Activated CD8-positive, alpha-beta memory T cell treated with anti-CD3 and anti-CD28 coated beads, Interleukin-2, amount 50 U/mL, for 24 hours (primary cell): Measurements from ENCODE around the gene KRTAP10-1.

ENCODE experiments used
- DNase-seq: peaks from one replicate; pipeline ENCODE4 v3.0.0-alpha.2; 2020; ENCODE audit errors: extremely low read depth

Gene KRTAP10-1

DNA sequence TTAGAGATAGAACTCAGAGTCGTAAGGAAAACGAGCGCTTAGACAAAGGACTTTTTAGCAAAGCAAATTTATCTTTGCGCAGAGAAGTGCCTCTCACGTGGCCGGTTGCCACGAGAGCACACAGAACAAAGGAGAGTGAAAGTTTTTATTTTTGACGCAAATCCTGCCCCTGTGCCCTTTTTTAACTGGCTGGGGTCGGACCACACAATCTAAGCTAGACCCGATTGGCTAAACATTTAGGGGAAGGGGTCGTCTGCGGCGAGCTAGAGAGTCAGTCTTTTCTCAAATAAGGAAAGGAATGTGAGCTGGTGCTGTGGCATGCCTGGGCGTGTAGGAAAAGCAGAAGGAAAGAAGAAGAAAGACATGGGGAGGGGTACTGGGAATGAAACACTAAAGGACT lies 8.9 kb upstream of the KRTAP10-1 start:
- no peak for DNase-seq

DNA sequence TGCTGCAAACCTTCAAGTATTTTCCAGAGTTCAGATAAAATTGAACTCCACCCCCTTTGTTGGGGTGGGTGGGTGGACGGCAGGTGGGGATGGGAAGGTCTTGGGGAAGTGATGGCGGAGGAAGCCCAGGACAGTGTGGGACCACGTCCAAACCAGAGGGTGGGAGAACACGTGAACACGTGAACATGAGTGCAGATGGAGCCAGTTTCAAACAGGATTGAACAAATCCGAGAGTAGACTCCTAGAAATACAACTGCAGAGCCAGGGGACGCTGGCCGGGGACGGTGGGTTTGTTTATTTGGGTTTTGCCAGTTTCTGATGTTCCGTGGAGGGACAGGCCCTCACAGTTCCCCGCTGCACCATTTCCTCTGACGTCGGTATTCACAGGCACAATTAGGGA lies 8.4 kb upstream of the KRTAP10-1 start:
- DNase-seq: no peak

DNA sequence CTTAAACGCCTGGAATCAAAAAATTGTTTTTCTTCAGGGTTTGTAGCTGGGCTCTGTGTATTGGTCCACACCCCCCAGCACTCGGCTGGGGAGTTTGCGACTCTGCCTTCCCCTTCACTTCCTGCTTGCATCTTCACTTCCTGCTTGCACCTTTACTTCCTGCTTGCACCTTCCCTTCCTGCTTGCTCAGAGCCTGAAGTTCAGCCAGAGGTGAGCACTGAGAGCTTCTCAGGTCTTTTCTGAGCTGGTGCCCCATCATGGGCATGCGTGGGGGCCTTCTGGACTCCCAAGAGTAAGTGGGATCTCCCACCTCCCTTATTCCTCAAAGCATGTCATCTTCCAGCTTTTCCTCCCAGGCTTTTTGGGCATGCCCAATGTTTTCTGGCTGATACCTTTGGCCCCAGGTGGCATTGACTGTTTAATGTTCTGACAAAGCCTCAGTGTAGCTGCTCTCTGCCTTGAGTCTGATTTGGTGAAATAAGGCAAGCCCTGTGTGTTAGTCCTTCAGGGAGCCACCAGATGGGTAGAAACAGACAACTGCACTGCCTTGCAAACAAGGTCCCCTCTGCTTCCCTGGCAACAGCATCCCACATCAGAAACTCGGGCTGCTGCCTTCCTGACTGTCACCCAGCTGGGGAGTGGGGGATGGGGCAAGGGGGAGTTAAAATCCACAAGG lies 7.8 kb upstream of the KRTAP10-1 start:
- no peak for DNase-seq

DNA sequence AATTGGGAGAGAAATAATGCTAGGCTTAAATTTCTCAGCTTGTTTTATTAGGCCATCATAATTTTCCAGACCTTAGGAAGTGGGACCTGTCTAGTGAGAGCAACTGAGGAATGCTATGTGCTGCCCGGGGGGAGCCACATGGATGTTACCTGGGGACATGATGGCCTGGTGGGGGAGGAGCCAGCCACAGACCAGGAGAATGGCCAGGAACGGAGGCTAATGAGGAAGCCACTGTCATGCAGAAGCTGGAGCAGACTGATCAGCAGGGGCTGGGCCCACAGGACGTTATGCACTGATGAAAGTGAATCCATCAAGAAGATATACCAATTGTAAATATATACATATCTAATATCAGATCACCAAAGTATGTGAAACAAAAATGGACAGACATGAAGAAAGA lies 4.6 kb upstream of the KRTAP10-1 start:
- no peak for DNase-seq

DNA sequence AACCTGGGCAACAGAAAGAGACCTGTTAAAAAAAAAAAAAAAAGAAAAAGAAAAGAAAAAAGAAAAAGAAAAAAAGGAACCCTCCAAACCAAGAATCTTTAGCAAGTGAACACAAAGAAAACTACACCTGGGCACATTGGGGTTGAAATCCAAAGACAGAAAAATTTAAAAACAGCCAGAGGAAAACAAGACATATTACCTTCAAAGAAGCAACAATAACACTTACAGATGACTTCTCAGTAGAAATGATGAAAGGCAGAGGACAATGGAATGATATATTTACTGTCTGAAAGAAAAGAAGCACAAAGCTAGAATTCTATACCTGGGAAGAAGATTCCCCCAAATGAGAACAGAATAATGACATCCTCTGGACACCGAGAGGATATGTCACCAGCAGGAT lies 2.7 kb upstream of the KRTAP10-1 start:
- DNase-seq: no peak

DNA sequence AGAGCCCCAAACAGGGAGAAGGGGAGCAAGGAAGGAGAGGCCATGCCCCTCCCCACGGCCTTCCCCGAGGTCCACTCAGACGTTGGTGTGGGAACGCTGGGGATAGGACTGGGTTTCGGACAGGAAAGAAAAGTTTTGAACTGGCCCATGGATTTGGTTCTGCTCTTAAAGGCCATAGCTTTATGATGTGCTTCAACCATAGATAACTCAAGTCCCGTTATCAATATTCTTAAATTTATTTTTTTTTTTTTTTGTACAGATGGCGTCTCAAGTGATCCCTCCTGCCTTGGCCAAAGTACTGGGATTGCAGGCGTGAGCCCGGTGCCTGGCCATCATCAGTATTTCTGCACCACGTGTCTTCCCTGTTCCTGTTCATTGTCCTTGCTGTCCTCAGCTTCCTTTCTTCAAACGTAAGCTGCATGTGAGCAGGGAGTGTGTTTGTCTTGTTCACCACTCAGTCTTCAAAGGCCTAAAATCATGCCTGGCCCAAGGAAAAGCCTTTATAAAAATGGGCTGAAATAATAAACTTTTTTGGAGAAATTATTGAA lies 820 bp upstream of the KRTAP10-1 start:
- no peak for DNase-seq

DNA sequence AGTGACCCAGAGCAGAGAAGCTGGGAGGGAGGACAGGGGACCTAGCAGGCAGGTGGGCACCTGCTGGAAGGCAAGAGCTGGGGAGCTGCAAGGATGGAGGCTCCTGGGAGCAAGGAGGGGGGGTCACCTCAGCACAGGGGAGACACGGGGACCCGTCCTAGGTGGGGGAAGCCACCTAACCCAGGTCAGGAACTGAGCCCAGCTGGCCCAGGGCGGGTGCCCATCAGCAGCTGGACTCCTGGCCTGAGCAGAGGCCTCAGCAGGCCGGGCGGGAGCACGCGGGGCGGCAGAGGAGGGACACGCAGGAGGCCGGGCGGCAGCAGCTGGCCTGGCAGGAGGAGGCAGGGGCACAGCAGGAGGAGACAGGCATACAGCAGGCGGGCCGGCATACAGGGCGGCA lies 949 bp downstream of the KRTAP10-1 start:
- DNase-seq: no peak

DNA sequence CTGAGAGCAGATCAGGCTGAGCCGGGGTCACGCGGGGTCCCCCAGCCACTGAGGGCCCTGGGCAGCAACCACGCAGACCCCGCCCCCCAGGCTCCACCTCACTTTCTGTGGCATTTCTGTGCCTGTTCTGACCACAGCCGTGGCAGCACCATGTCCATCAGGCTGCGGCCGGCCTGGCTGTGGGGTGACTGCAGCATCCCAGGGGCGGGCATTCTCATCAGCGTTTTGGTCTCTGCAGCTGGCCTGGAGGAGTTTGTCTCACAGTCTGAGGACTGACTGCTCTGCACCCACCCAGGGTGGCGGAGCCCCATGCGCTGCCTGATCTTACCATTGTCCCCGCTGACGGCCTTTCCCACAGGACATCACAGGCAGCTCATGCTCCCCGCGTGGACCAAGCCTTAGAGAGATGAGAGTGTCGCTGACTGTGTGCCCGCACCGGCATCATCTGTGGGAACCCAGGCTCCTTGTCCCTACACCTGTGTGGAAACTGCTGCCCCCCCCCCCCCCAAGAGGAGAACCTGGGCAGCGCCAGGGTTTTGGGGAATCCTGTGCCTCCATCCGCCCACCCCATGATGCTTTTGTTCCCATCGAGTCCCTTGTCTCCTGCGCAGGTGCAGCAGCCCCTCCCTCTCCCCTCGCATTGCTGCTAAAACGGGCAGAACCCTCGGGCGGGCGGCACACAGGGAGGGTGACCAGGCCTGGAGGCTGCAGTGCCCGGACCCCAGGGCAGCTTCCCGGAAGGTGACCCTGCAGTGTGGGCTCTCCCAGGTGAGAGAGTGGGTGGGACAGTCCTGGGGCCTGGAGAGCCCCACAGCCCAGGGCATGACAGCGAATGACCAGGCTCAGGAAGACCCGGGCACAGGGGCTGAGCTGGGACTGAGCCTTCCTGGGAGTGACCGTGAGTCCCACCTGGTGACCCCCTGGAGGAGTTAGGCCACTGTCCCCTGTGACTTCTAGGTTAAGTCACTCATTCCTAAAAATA lies 1.8 kb downstream of the KRTAP10-1 start:
- DNase-seq: no peak

DNA sequence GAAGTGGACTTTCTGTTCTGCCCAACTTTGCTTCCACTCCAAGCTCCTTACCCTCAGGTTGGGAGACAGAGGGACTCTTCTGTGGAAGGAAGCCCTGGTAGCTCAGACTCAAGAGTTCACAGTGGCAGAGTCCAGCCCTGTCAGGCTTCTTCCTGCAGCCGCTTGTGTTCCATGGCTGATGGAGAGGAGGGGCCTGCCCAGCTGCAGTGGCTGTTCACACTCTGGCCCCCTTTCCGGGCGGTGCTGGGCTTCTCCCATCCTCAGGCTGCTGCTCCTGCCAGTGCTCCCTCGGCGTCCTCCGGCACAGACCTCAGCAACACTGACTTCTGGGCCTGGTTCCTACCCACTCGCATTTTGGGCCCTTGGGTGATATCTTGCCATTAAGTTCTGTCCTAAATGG lies 4.0 kb downstream of the KRTAP10-1 start:
- DNase-seq: no peak

DNA sequence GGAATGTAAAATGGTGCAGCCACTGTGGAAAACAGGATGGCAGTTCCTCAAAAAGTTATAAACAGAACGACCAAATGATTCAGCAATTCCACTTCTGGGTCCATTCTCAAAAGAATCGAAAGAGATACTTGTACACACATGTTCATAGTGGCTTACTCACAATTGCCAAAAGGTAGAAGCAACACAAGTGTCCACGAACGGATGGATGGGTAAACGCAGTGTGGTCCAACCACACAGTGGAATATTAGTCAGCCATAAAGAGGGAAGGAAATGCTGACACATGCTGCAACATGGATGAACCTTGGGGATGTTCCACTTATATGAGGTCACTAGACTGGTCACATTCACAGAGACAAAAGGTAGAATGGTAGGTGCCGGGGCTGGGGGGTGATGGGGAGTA lies 5.3 kb downstream of the KRTAP10-1 start:
- DNase-seq: no peak

DNA sequence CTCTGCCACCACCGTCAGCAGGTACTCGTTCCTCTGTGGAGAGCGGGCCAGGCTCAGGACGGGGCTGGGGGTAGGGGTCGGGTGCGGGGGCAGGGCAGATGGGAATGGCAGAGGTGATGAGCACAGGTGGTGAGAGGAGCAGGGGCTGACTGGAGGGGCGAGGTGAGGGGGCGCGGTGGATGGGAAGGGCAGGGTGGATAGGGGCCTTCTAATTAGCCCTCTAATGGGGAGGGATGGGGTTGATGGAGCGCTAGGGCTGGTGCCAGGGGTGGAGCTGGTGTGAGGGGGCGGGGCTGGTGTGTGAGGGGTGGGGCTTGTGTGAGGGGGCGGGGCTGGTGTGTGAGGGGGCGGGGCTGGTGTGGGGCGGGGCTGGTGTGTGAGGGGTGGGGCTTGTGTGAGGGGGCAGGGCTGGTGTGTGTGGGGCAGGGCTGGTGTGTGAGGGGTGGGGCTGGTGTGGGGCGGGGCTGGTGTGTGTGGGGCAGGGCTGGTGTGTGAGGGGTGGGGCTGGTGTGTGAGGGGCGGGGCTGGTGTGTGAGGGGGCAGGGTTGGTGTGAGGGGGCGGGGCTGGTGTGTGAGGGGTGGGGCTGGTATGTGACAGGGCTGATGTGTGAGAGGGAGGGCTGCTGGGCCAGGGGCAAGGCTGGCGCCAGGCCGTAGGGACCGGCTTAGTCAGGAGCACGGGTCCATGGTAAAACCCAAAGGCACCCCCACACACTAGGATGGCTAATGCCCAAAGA lies 5.9 kb downstream of the KRTAP10-1 start:
- no peak for DNase-seq

DNA sequence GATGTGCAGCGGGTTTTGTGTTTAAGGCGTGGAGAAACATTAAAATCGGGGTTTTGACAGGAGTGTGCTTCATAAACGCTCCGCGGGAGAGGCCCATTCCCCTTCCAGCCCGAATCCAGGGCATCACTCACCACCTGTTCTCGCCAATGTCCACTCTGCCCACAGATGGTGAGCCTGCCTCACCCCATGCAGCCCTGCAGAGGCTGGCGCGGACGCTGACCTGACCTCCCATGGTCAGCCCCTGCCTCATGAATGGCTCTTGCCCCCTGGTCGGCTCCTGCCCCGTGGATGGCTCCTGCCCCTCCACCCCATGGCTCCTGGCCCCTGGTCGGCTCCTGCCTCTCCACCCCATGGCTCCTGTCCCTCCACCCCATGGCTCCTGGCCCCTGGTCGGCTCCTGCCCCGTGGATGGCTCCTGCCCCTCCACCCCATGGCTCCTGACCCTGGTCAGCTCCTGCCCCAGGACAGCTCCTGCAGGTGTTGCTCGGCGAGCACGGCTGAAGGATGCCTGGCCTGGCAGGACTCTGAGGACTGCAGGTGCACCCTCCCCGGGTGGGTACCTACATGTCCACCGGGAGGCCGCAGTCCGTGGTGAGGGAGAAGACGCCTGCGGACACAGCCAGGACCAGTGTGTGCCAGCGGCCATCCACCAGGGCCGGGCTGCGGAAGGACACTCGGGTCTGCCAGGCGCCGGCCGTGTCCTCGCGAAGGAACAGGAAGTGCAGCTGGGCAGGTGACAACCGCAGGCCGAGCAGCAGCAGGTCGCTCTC lies 6.7 kb downstream of the KRTAP10-1 start:
- DNase-seq: no peak

DNA sequence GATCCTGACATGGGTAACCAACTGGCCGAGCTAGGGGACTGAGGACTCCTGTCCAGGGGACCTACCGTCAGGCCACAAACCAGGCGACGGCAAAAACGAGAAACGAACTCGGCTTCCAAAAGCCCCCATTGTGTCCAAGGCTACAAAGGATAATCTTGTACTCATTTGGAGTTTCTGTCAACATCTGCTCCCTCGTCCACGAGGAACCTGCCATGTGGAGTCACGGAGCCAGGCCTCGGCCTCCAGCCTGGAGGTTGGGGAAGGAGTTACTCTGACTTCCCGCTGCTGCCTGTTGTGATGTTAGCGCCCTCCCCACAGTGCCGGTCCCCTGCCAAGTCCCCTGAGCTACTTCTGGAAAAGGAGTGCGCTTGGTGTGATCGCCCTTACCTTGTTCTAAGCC lies 7.3 kb downstream of the KRTAP10-1 start:
- no peak for DNase-seq

DNA sequence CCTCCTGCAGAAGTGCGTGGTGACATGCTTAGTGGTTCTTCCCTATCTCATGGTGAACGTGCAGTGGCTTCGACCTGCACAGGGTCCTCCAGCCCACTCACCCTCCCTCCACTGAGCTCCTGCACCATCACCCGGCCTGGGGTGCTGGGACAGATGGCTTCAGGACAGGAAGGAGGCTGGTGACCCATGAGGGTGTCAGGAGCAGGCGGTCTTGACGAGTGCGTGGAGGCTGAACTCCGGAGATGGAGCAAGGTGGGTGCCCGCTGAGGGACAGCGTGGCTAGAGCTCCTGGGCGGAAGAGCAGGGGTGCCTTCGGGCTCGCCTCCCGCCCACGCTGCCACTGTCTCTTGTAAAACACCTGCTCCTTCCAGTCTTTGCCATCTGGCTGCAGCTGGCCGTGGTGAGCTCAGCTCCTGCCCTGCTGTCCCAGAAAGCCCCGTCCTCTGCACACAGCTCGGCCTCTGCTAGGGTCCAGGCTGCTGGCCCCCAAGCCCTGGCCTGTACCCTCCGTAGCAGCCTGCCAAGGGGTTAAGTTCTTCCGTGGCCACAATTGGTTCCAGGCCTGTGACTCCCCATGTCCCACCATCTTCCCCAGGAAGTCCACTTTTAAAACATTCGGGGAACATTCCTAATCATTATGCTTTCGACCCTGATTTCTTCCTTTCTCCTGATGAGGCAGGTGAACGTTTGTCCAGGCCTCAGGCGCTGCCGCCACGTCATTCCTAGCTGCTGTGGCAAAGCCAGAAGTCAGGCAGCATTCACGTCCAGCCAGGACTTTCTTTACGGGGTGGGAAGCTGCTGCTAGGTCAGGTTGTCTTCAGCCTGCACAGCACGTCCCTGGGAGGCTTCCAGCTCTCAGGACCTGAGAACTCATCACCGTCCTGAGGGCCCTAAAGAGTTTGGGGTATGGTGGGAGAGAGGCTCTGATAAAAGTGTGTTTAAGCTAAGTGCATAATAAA lies 8.1 kb downstream of the KRTAP10-1 start:
- no peak for DNase-seq

DNA sequence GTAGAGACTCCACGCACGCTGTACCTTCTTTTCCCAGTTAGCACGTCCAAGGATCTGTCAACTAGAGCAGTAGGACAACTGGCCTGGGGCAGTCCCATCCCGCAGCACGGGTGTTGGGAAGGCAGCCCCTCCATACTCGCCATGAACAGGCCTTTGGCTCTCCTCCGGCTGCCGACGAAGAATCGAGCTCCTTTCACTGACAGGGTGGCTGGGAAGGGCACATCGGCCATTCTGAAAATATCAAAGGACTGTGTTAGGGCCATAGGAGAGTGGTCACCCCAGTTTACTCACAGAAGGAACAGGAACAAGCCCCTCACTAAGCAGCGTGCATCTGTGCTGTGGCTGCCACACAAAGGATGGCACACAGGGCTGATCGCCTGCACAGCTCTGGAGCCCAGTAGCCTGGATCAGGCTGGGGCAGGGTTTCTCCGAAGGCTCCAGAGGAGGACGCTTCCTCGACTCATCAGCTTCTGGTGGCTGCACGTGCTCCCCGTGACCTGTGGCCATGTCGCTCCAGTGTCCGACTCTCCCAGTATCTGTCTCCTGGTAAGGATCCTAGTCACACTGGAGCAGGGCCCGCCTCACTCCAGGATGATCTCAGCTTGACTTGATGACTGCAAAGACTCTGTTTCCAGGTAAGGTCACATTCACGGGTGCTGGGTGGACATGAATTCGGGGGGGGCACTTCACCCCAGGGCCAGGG lies 8.9 kb downstream of the KRTAP10-1 start:
- DNase-seq: no peak

DNA sequence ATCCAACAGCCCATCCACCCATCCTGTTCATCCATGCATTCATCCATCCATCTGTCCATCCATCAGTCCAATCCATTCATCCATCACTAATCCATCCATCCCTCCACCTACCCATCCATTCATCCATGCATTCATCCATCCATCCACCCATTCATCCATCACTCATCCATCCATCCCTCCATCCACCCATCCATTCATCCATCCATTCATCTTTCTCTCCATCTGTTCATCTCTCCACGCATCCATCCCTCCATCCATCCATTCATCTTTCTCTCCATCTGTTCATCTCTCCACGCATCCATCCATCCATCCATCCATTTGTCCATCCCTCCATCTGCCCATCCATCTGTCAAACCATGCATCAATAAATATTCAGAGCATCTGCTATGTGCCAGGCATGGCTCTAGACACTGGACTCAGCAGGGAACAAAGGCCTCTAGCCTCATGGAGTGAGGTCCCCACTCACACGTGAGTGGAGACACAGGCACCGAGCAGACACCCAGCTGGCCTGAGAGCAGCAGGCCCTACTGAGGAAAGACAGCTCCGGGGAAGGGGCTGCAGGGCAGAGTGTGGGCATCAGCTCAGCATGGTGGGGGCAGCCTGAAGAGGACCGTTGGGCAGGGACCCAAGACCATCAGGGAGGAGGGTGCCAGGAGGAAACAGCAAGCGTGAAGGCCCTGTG lies 9.6 kb downstream of the KRTAP10-1 start:
- DNase-seq: no peak

DNA sequence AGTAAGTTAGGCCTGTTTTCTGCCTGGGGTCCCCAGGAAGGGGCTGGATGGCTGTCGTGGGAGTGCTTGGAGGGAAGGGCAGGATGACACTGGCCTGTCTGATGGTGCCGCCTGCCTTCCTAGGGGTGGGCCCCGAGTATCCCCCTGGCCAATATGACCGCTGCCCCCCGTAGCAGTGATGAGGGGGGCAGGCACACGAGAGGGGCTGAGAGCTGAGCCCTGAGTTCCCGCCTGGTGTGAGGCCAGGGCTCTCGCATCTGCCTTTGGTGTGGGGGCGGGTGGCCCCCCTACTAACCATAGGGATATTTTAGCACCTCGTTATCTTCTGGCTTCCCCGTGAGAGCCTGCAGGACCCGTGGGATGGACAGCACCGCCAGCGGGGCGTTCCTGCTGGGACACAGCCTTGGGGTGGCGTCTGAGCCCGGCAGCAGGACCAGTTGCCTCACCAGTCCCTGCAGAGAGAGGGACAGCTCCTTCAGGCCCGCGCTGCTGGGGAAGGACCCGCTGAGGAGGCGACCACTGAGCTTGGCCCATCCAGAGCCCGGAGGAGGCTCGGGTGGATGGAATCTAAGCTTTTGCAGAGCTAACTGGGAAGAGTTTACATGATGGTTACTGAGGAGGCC lies 10.4 kb downstream of the KRTAP10-1 start:
- DNase-seq: no peak

DNA sequence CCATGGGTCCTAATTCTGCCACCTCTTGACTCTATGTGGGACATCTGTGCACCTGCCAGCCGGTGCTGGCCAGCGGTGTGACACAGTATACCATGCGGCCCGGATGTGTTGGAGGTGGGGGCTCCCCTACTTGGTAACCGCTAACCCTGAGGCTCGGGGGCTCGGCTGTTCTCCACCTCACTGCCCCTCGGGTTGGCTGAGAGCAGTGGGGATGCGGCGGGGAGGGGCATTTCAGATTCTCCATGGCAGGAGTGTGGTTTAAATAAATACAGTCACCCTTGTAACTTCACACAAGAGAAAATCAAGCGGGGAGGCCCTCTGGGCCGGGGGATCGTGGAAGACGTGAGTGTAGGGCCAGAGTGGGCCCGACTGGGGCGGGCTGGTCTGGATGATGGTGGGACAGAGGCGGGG lies 11.0 kb downstream of the KRTAP10-1 start:
- no peak for DNase-seq

DNA sequence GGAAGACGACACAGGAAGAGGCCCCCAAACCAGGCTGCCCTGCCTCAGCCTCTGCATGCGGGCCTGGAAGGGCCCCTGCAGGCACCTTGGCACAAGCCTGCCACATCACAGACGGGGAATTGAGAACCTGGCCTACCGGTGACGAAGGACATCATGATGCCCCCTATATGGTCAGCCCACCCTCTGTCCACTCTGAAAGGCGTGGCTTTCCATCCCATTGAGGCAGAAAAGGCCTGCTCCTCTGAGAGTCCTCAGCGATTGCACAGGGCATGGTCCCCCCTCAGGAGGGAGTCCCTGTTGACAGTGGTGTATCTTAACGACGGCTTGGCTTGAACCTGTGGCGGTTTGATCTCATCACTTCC lies 11.4 kb downstream of the KRTAP10-1 start:
- no peak for DNase-seq
